ENCODE results near the gene ANP32B.

ANP32B gene

DNA sequence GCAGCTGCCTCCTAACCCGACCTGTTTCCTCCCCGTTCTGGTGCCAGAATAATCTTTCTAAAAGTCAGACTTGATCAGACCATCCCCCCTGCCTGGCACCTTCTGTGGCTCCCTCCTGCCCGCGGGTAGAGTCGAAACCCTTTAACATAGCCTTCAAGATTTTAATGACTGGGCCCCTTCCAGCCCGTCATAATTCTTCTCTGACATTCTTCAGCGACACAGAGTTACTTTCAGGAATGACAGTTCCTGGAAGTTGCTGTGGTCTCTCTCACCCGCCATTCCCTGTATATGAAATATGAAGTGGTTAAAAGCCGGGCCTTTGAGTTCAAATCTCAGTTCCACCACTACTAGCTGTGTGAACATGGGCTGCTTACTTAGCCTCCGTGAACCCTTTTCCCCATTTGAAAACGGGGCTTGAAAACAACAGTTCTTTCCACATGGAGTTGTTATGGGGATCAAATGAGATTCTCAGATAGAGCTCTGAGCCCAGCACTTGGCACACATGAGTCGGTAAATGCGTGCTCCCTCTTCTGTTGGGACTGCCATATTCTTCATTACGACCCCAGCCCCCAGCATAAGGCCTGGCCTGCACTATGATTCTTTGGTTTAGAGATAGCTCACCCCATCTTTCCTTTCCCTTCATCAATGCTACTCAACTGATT lies 74.1 kb downstream of the ANP32B start:
- Histone ChIP-seq H3K27me3 (ENCODE audit: insufficient read depth, low read length) (peaks cover 4% of the 10 kb centered on the region; the same call in 1 of the 2 replicates), H3K36me3 (ENCODE audit: insufficient read depth, low read depth, low read length) (peaks cover 13% of the 10 kb centered on the region; the same call in 1 of the 2 replicates), H3K4me3 (ENCODE audit: low read length) (peak overlapping the region; percentile 86), H3K27ac (ENCODE audit: low read length) (no peak overlapping the region), H3K4me1 (ENCODE audit: insufficient read depth, low read length) (no peaks in the 10 kb centered on the region), H3K9me3 (ENCODE audit: insufficient read depth, low read depth, low read length) (no peaks in the 10 kb centered on the region), H3K9ac (ENCODE audit: low read depth, low read length) (peak overlapping the region; percentile 59; the same call in 1 of the 2 replicates)

DNA sequence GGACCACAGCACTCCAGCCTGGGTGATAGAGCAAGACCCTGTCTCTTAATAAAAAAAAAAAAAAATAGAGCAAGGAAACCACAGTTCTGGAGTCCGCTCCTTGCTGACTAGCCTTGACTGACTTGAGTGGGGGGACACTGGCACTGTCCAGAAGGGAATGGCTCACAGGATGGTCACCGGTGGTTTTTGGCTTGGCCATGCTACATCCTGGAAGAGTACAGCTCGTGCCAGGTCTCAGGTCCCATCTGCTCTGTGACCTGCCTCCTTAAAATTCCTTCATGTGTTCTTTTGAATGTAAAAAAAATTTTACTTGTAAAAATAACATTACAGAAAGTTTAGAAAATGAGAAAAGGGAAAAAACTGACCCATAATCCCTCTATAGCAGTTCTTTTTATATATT lies 79.0 kb downstream of the ANP32B start:
- peaks cover 4% of the 10 kb centered on the region; the same call in 1 of the 2 replicates for H3K27me3 ChIP-seq (ENCODE audit: insufficient read depth, low read length)
- H3K4me3 ChIP-seq (ENCODE audit: low read length) = no peak overlapping the region
- H3K9me3 ChIP-seq (ENCODE audit: insufficient read depth, low read depth, low read length) = no peaks in the 10 kb centered on the region
- H3K4me1 ChIP-seq (ENCODE audit: insufficient read depth, low read length) = no peaks in the 10 kb centered on the region
- no peak overlapping the region for H3K27ac ChIP-seq (ENCODE audit: low read length)
- H3K9ac ChIP-seq (ENCODE audit: low read depth, low read length) = no peak overlapping the region
- peaks cover 44% of the 10 kb centered on the region for H3K36me3 ChIP-seq (ENCODE audit: insufficient read depth, low read depth, low read length)

DNA sequence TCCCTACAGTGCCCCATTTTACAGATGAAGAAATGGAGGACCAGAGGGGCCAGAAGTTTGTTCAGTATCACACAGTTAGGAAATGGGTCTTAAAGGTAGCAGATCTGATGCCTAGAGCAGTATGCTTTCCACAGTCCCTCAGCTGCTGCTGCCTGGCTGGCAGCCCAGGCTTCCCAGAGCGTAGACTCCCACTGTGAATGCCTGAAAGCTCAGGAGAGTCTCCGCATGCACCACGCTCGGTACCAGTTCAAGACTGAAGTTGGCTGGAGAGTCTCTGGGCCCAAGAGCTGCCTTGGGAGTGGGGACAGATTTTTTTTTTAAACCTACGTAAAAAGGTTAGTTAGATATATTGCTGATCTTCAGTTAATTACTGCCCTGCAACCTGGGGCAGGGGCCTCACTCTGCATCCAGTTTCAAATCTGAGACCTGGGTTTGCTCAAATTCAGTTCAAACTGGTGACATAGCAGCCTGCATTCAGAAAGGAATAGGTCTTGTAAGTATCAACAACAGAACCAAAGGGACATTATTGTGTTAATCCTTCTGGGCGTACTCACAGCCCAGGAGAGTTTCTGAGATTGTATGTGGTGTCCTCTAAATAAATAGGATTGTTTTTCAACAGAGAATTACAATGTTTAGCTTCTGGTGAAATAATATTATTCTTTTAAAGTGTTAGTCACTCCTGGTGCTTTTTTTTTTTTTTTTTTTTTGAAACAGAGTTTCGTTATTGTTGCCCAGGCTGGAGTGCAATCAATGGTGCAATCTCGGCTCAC lies 81.7 kb downstream of the ANP32B start:
- no peak overlapping the region for H3K9ac ChIP-seq (ENCODE audit: low read depth, low read length)
- no peak overlapping the region for H3K4me3 ChIP-seq (ENCODE audit: low read length)
- H3K36me3 ChIP-seq (ENCODE audit: insufficient read depth, low read depth, low read length) = peaks cover 44% of the 10 kb centered on the region
- H3K4me1 ChIP-seq (ENCODE audit: insufficient read depth, low read length) = no peaks in the 10 kb centered on the region
- H3K27me3 ChIP-seq (ENCODE audit: insufficient read depth, low read length) = no peaks in the 10 kb centered on the region
- H3K9me3 ChIP-seq (ENCODE audit: insufficient read depth, low read depth, low read length) = no peaks in the 10 kb centered on the region
- no peak overlapping the region for H3K27ac ChIP-seq (ENCODE audit: low read length)

Measured in iPS-20b (cell line).